ENCODE measurements around the gene CLDN14. TPM values are rescaled to one million over a fixed set of nuclear protein-coding genes. Genes with fewer than 3 reads are reported as not detected.

Gene CLDN14
- total RNA-seq, 1 experiment from 2014 or later: not detected

DNA sequence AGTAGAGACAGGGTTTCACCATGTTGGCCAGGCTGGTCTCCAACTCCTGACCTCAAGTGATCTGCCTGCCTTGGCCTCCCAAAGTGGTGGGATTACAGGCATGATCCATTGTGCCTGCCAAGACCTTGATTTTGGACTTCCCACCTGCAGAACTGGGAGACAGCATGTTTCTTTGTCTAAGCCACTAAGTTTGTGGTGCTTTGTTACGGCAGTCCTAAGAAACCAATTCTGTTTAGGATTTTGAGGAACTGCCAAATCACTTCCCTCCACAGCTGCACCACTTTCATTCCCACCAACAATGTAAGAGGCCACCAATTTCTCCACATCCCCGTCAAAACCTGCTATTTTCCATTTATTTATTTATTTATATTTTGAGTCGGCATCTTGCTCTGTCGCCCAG lies 48.7 kb downstream of the CLDN14 start:
- H3K4me1 Mint-ChIP-seq (ENCODE audit: insufficient read depth, unreplicated experiment): peaks cover 32% of the 10 kb centered on the region
- POLR2A ChIA-PET: interaction anchor here (0.6 to 1.9 kb wide), 4 partner anchors 9 to 46 kb away, joined by 3 to 8 read pairs (median 4); partner anchors contain the start of gene CHAF1B
- intact Hi-C loops (cut with micrococcal nuclease): loop anchor here (2.0 kb wide), 1 partner anchor 48 kb away; no protein-coding TSS in a partner anchor

DNA sequence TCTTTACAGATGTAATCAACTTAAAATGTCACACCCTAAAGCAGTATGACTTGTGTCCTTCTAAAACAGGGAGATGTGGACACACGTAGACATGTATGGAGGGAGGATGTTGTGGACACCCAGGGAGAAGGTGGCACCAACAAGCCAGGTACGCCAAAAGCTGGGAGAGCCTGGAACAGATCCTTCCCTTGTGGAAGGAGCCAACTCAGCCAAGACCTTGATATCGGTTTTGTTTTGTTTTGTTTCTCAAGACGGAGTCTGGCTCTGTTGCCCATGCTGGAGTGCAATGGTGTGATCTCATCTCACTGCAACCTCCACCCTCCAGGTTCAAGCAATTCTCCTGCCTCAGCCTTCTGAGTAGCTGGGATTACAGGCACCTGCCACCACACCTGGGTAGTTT lies 49.1 kb downstream of the CLDN14 start:
- H3K36me3 Mint-ChIP-seq (ENCODE audit: insufficient read depth, unreplicated experiment): no peaks in the 10 kb centered on the region
- TF ChIP-seq, protein P1, sequence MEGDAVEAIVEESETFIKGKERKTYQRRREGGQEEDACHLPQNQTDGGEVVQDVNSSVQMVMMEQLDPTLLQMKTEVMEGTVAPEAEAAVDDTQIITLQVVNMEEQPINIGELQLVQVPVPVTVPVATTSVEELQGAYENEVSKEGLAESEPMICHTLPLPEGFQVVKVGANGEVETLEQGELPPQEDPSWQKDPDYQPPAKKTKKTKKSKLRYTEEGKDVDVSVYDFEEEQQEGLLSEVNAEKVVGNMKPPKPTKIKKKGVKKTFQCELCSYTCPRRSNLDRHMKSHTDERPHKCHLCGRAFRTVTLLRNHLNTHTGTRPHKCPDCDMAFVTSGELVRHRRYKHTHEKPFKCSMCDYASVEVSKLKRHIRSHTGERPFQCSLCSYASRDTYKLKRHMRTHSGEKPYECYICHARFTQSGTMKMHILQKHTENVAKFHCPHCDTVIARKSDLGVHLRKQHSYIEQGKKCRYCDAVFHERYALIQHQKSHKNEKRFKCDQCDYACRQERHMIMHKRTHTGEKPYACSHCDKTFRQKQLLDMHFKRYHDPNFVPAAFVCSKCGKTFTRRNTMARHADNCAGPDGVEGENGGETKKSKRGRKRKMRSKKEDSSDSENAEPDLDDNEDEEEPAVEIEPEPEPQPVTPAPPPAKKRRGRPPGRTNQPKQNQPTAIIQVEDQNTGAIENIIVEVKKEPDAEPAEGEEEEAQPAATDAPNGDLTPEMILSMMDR (IDR thresholded peaks at IDR 0.05; ENCODE audit: unreplicated experiment): no peak
- BruUV-seq (replicated peaks): no TSS peak
- peak overlapping the region; percentile 80 for H3K4me3 Mint-ChIP-seq (ENCODE audit: unreplicated experiment)
- DNase-seq (ENCODE audit: unreplicated experiment): no peak
- no peaks in the 10 kb centered on the region for H3K9me3 Mint-ChIP-seq (ENCODE audit: unreplicated experiment)
- H3K27ac Mint-ChIP-seq (ENCODE audit: low read depth, unreplicated experiment): peak overlapping the region; percentile 98
- peaks cover 32% of the 10 kb centered on the region for H3K4me1 Mint-ChIP-seq (ENCODE audit: insufficient read depth, unreplicated experiment)
- H3K27me3 Mint-ChIP-seq (ENCODE audit: insufficient read depth, unreplicated experiment): no peaks in the 10 kb centered on the region
- intact Hi-C loops (cut with micrococcal nuclease): loop anchor here (2.0 kb wide), 1 partner anchor 48 kb away; no protein-coding TSS in a partner anchor
- ChIA-PET POLR2A (interaction anchor here (0.6 to 2.9 kb wide), 9 partner anchors 9 to 113 kb away, joined by 3 to 13 read pairs (median 3); partner anchors contain the start of genes CHAF1B and MORC3), CTCF (interaction anchor here (0.7 to 1.5 kb wide), 2 partner anchors 13 to 521 kb away, joined by 3 to 7 read pairs; no protein-coding TSS in a partner anchor)

More for the DNA sequence above, 48.7 kb downstream of the CLDN14 start:
- CTCF ChIA-PET: no interaction called here
- TF ChIP-seq, protein P1 (IDR thresholded peaks at IDR 0.05; ENCODE audit: unreplicated experiment): no peak
- no TSS peak for BruUV-seq (replicated peaks)
- H3K27me3 Mint-ChIP-seq (ENCODE audit: insufficient read depth, unreplicated experiment): no peaks in the 10 kb centered on the region
- no peaks in the 10 kb centered on the region for H3K36me3 Mint-ChIP-seq (ENCODE audit: insufficient read depth, unreplicated experiment)
- H3K27ac Mint-ChIP-seq (ENCODE audit: low read depth, unreplicated experiment): peak overlapping the region; percentile 98
- no peak for DNase-seq (ENCODE audit: unreplicated experiment)
- no peaks in the 10 kb centered on the region for H3K9me3 Mint-ChIP-seq (ENCODE audit: unreplicated experiment)
- H3K4me3 Mint-ChIP-seq (ENCODE audit: unreplicated experiment): peak overlapping the region; percentile 80

DNA sequence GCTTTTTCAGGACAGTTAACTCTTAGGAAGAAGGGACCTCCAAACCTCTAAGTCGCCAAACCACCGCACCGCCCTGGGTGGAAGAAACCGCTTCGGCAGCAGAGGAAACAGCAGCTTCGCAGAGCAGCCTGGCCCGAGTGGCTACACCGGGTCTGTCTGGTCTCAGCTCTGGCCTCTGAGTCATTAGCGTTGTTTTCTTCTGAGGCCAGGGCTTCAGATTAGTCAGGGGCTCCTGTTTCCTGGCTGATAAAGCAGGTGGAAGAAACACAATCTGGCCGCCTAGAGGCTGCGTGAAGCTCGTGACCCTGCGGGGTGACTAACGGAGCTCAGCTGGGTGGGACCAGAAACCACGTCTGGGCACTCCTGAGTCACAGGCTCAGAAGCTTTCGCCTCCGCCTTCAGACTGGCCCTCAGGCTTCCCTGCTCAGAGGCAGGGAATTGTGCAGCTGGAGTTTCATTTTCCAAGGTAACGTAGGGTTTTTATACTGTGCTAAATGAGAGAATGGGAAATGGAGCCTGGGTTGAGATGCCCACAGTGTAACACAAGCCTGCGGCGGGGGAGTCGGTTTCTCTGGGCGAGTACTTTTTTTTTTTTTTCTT lies 49.9 kb downstream of the CLDN14 start:
- H3K27me3 Mint-ChIP-seq (ENCODE audit: insufficient read depth, unreplicated experiment): no peaks in the 10 kb centered on the region
- no TSS peak for BruUV-seq (replicated peaks)
- ChIA-PET CTCF (interaction anchor here (0.5 to 1.9 kb wide), 14 partner anchors 8 to 641 kb away, joined by 3 to 8 read pairs (median 3); no protein-coding TSS in a partner anchor), POLR2A (interaction anchor here (0.6 to 2.9 kb wide), 24 partner anchors 10 to 1159 kb away, joined by 3 to 13 read pairs (median 3); partner anchors contain the start of genes CHAF1B and MORC3)
- H3K9me3 Mint-ChIP-seq (ENCODE audit: unreplicated experiment): no peaks in the 10 kb centered on the region
- intact Hi-C loops (cut with micrococcal nuclease): loop anchor here (2.0 kb wide), 1 partner anchor 49 kb away; no protein-coding TSS in a partner anchor
- TF ChIP-seq, protein P1 (IDR thresholded peaks at IDR 0.05; ENCODE audit: unreplicated experiment): no peak
- DNase-seq (ENCODE audit: unreplicated experiment): peak; percentile 99
- no peaks in the 10 kb centered on the region for H3K36me3 Mint-ChIP-seq (ENCODE audit: insufficient read depth, unreplicated experiment)
- peaks cover 32% of the 10 kb centered on the region for H3K4me1 Mint-ChIP-seq (ENCODE audit: insufficient read depth, unreplicated experiment)
- peak overlapping the region; percentile 80 for H3K4me3 Mint-ChIP-seq (ENCODE audit: unreplicated experiment)
- peak overlapping the region; percentile 98 for H3K27ac Mint-ChIP-seq (ENCODE audit: low read depth, unreplicated experiment)

DNA sequence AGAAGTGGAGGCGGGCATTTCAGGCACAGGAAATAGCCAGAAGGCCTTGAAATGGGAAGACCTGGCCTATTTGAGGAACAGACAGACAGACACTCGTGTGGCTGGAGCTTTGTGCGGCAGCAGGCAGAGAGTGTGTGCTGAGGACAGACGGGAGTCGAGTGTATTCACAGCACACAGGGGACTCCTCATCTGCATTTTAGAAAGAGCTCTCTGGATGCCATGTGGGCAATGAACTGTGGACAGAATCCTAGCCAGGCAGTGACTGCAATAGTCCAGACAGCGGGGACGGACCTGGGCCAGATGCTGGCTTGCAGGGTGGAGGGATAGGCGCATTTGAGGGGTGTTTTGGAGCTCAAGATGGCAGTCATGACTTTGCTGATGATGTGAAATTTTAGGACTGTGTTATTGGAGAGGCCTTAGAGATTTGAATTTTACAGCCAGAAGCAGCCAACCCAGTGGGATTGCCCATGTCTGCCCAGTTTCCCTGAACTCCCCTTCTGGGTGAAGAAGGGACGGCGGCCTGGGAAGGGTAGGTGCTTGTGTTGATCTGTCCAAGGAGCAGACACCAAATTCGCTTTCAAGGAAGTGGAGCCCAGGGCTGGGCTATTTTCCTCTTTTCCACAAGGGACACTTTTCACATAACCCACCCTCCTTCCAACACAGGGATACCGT lies 51.0 kb downstream of the CLDN14 start:
- CTCF ChIA-PET: interaction anchor here (0.6 to 1.9 kb wide), 7 partner anchors 9 to 728 kb away, joined by 3 to 8 read pairs (median 3); no protein-coding TSS in a partner anchor
- DNase-seq (ENCODE audit: unreplicated experiment): no peak
- no peaks in the 10 kb centered on the region for H3K27me3 Mint-ChIP-seq (ENCODE audit: insufficient read depth, unreplicated experiment)
- TF ChIP-seq, protein P1 (IDR thresholded peaks at IDR 0.05; ENCODE audit: unreplicated experiment): no peak
- H3K4me1 Mint-ChIP-seq (ENCODE audit: insufficient read depth, unreplicated experiment): peaks cover 25% of the 10 kb centered on the region
- H3K27ac Mint-ChIP-seq (ENCODE audit: low read depth, unreplicated experiment): peak overlapping the region; percentile 98
- intact Hi-C loops (cut with micrococcal nuclease): no loop called here
- no TSS peak for BruUV-seq (replicated peaks)
- H3K9me3 Mint-ChIP-seq (ENCODE audit: unreplicated experiment): no peaks in the 10 kb centered on the region
- H3K36me3 Mint-ChIP-seq (ENCODE audit: insufficient read depth, unreplicated experiment): no peaks in the 10 kb centered on the region
- POLR2A ChIA-PET: interaction anchor here (0.9 to 2.9 kb wide), 5 partner anchors 19 to 646 kb away, joined by 3 to 13 read pairs (median 3); partner anchors contain the start of gene MORC3
- H3K4me3 Mint-ChIP-seq (ENCODE audit: unreplicated experiment): peak overlapping the region; percentile 80
